HepG2 (cell line): ENCODE measurements around the gene SLA2. TPM values are rescaled to one million over a fixed set of nuclear protein-coding genes. Genes with fewer than 3 reads are reported as not detected.

Source experiments
- ARNT2 ChIP-seq: sonication (generic); formaldehyde crosslinking; IDR thresholded peaks from 2 replicates; pipeline ENCODE4 v1.8.0; 2022; ENCODE audit warnings: mild to moderate bottlenecking, low read depth, missing genetic modification reagents, moderate library complexity
- NONO ChIP-seq, 2 experiments: fragments of 450-650 bp in 1 of 2; sonication (generic) in 1 of 2; formaldehyde crosslinking in 1 of 2; IDR thresholded peaks in 1 of 2; conservative IDR thresholded peaks in 1 of 2; 2 replicates each; pipeline versions ENCODE4 v1.6.1 to v1.8.0; 2017 to 2022; ENCODE audit warnings: mild to moderate bottlenecking in 1 of 2, missing genetic modification reagents in 1 of 2, moderate library complexity in 1 of 2
- SUZ12 ChIP-seq: fragments of 150-350 bp; IDR thresholded peaks from 2 replicates; pipeline ENCODE4 v1.6.1; 2014; ENCODE audit warnings: low read depth, low read length
- ZNF256 ChIP-seq: sonication (generic); formaldehyde crosslinking; conservative IDR thresholded peaks from 2 replicates; pipeline ENCODE4 v1.4.0; 2020; ENCODE audit warnings: missing genetic modification reagents
- ZNF3 ChIP-seq: IDR thresholded peaks from 2 replicates; pipeline ENCODE4 v1.7.0; 2017; ENCODE audit warnings: inconsistent platforms
- ZNF350 ChIP-seq: sonication (generic); formaldehyde crosslinking; IDR thresholded peaks from 2 replicates; pipeline ENCODE4 v1.4.0; 2020; ENCODE audit warnings: mild to moderate bottlenecking, low read depth, missing genetic modification reagents, borderline replicate concordance
- ZNF496 ChIP-seq: sonication (generic); formaldehyde crosslinking; IDR thresholded peaks from 2 replicates; pipeline ENCODE4 v1.8.1; 2023; ENCODE audit warnings: mild to moderate bottlenecking, moderate library complexity, missing genetic modification reagents; ENCODE audit not compliant: insufficient replicate concordance
- ZNF674 ChIP-seq: sonication (generic); formaldehyde crosslinking; IDR thresholded peaks from 2 replicates; pipeline ENCODE4 v1.5.0; 2020; ENCODE audit warnings: low read depth, mild to moderate bottlenecking, missing genetic modification reagents
- ZNF678 ChIP-seq: sonication (generic); formaldehyde crosslinking; IDR thresholded peaks from 2 replicates; pipeline ENCODE4 v1.4.0; 2020; ENCODE audit warnings: mild to moderate bottlenecking, missing genetic modification reagents
- ZNF749 ChIP-seq: sonication (generic); formaldehyde crosslinking; IDR thresholded peaks from 2 replicates; pipeline ENCODE4 v1.8.0; 2022; ENCODE audit warnings: mild to moderate bottlenecking, missing genetic modification reagents, moderate library complexity, borderline replicate concordance
- ZNF782 ChIP-seq: sonication (generic); formaldehyde crosslinking; IDR thresholded peaks from 2 replicates; pipeline ENCODE4 v1.4.0; 2020; ENCODE audit warnings: missing genetic modification reagents, mild to moderate bottlenecking, borderline replicate concordance
- polyA plus RNA-seq, 8 experiments: library from polyadenylated mRNA; depleted of rRNA in 3 of 8; stranded (reverse) in 7 of 8; unstranded in 1 of 8; fragments of >200 nt; fragmentation: Illumina TruSeq in 4 of 8; extraction: Trizol in 4 of 8; gene quantifications; 2 replicates each; pipeline versions ENCODE4 v1.2.1 to v1.2.3, GENCODE V29; 2011 to 2016; ENCODE audit warnings: low read depth in 4 of 8, missing spikeins in 1 of 8, mixed read lengths in 1 of 8; ENCODE audit not compliant: insufficient read depth in 1 of 8
- total RNA-seq, 5 experiments: library from RNA; depleted of rRNA; stranded (reverse); fragments of >200 nt; fragmentation: Illumina TruSeq; extraction: Trizol; gene quantifications; 2 replicates each; pipeline ENCODE4 v1.2.3, GENCODE V29; 2016; ENCODE audit warnings: low read depth in 1 of 5
- TF ChIP-seq, protein P1 (sequence below): sonication (generic); formaldehyde crosslinking; IDR thresholded peaks from 2 replicates; pipeline ENCODE4 v1.5.0; 2020; ENCODE audit warnings: mild to moderate bottlenecking, missing genetic modification reagents

Gene SLA2
- total and polyA plus RNA-seq, 2 of the 13 experiments (the other 11 are each of a cell fraction or from before 2014, with no cell fraction given): 1.6 to 3.6 TPM

DNA sequence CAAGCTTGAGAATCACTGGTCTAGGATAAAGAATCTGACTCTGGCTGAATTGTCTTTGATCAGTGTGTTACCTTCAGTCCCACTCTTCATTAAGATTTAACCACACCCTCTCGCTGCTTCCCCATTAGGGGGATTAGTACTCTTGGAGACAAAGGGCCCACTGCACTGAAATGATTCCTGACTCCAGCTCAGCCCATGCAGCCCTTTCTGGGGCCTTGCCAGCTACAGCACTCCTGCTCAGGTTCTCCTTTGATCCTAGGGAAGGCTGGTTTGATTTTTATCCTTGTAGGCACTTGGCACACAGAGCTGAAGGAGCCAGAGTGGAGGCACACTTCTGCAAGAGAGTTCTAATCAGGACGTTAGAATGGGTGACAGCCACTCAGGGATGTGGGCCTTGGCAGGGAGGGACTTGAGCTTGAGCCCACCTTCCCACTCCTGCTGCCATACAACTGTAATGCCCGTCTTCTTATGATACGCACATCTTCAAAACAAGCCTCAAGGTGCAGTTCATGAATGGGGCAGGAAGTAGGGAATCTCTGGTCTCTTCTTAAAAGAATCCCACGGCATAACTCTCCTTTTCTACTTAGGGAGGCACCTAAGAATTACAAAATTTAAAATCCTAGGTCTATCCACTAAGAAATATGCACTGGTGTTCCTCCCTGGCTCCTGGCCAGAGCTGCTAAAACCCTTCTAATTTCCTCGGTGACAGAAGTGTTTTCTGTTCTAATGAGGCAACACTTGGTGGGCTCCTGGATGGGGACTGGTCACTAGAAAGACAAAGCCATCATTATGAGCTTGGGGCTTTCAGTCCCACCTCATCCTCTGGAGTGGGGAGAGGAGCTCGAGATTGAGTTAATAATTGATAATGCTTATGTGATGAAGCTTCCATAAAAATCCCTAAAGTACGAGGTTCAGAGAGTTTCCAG is 1.5 kb upstream of the SLA2 start (continued):
- TF ChIP-seq ZNF350 (CRISPR knock-in tag) (no peak; the same call in 1 of the 2 replicates), ZNF749 (CRISPR knock-in tag) (no peak), NONO (IDR thresholded peaks at IDR 0.05) (no peak), NONO (CRISPR knock-in tag; conservative IDR thresholded peaks at IDR 0.05) (no peak), ZNF496 (no peak), ZNF256 (CRISPR knock-in tag) (no peak), SUZ12 (no peak), ZNF782 (CRISPR knock-in tag) (no peak), ARNT2 (CRISPR knock-in tag) (0 out of 2 replicates have a peak, but pooled peaks have one; percentile 42), ZNF674 (CRISPR knock-in tag) (no peak), ZNF3 (CRISPR knock-in tag) (no peak), ZNF678 (CRISPR knock-in tag) (no peak)
- TF ChIP-seq, protein P1, sequence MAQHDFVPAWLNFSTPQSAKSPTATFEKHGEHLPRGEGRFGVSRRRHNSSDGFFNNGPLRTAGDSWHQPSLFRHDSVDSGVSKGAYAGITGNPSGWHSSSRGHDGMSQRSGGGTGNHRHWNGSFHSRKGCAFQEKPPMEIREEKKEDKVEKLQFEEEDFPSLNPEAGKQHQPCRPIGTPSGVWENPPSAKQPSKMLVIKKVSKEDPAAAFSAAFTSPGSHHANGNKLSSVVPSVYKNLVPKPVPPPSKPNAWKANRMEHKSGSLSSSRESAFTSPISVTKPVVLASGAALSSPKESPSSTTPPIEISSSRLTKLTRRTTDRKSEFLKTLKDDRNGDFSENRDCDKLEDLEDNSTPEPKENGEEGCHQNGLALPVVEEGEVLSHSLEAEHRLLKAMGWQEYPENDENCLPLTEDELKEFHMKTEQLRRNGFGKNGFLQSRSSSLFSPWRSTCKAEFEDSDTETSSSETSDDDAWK (CRISPR knock-in tag): no peak
